ENCODE data around the gene KLF15.
A peak's percentile ranks its signal among the peaks of the same experiment; 100 is the strongest.

KLF15 gene

DNA sequence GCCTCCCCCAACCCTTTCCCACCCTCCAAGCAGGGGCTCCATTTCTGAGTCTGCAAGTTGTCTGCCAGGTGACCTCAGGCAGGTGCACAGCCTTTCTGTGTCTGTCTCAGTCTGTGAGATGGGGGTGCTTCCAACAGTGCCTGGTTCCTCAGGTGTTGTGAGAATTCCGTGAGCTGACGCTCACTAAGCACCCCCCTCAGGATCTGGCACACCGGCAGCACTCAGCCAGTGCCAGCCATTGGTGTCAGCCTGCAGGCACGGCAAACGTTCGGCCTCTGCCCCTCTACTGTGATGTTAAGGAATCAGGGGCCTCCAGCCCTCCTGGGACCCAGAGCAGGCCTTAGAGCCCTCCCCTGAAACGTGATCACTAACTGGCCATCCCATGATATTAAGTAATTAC is 2.4 kb downstream of the KLF15 start:
- TF ChIP-seq, protein P1, sequence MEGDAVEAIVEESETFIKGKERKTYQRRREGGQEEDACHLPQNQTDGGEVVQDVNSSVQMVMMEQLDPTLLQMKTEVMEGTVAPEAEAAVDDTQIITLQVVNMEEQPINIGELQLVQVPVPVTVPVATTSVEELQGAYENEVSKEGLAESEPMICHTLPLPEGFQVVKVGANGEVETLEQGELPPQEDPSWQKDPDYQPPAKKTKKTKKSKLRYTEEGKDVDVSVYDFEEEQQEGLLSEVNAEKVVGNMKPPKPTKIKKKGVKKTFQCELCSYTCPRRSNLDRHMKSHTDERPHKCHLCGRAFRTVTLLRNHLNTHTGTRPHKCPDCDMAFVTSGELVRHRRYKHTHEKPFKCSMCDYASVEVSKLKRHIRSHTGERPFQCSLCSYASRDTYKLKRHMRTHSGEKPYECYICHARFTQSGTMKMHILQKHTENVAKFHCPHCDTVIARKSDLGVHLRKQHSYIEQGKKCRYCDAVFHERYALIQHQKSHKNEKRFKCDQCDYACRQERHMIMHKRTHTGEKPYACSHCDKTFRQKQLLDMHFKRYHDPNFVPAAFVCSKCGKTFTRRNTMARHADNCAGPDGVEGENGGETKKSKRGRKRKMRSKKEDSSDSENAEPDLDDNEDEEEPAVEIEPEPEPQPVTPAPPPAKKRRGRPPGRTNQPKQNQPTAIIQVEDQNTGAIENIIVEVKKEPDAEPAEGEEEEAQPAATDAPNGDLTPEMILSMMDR (IDR thresholded peaks at IDR 0.05): no peak
- TF ChIP-seq ZFX (IDR thresholded peaks at IDR 0.05; ENCODE audit: borderline replicate concordance): no peak
- peak overlapping the region; percentile 80 for H3K27ac ChIP-seq

DNA sequence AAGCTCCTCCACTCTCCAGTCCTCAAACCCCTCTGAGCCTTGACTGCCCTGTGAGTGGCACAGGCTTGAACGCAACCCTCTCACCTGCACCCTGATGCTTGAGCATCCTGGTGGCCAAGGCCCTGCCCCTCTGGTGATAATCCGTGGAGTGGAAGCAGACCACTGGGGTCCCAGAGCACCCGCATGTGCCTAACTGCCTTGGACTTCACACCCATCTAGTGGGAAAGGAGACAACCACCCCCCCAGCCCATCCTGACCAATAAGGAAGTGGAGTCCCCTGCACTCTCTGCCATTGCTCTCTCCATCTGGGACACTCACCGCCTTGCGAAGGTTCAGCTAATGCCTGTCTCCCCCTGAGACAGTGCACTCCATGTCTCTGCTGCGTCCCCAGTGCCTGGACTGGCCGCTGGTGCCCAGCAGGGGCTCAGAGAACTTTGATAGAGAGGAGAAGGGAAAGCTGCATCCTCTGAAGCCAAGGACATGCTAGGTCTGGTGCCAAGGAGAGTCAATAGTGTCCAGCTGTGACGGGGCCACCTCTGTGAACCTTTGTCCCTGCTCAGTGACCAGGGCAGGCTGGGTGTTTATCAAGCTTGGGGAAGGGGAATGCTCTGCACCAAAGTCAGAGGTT is 3.4 kb downstream of the KLF15 start:
- no peak overlapping the region for H3K27ac ChIP-seq
- TF ChIP-seq, protein P1 (IDR thresholded peaks at IDR 0.05): no peak
- TF ChIP-seq ZFX (IDR thresholded peaks at IDR 0.05; ENCODE audit: borderline replicate concordance): no peak

DNA sequence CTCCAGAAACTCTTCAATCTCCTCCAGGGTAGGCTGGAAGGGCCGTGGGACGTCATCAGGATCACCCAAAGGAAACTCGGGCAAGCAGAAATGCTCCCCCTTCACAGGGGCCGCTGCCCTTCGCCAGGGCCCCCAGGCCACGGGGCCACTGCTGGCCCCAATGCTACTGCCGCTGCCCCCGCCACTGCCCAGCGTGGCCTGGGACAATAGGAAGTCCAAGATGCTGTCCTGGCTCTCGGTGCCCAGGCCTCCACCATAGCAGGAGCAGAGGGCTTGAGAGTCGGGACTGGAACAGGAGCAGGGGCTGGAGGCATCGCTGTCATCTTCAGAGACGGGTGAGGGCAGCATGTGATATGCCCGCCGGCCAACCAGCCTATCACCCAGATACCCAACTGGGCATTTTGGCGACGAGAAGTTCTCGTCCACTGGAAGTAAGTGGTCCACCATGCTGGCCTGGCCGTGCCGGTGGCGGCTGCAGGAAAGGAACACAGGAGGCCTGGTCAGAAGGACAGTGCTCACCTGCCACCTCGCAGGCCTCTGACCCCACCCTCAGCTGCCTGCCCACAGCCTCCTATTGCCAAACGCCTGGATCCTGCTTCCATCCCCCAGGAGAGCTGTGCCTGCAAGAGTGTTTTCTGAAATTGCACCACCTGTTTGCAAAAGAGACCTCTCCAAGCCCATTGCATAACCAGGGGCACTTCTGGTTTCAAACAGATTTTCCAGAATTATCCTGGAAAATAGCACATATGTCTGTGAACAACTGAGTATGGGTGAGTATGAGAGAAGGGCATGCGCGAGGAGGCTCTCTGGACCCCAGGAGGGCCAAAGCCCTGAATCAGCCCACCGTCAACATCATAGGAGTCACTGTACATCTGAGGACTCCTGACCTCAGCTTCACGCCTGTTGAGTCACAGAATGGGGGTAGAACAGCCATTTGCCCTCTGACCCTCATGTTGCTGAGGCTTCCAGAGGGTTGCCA is 4.4 kb downstream of the KLF15 start:
- H3K27ac ChIP-seq: no peak overlapping the region
- TF ChIP-seq, protein P1 (IDR thresholded peaks at IDR 0.05): no peak
- TF ChIP-seq ZFX (IDR thresholded peaks at IDR 0.05; ENCODE audit: borderline replicate concordance): no peak

DNA sequence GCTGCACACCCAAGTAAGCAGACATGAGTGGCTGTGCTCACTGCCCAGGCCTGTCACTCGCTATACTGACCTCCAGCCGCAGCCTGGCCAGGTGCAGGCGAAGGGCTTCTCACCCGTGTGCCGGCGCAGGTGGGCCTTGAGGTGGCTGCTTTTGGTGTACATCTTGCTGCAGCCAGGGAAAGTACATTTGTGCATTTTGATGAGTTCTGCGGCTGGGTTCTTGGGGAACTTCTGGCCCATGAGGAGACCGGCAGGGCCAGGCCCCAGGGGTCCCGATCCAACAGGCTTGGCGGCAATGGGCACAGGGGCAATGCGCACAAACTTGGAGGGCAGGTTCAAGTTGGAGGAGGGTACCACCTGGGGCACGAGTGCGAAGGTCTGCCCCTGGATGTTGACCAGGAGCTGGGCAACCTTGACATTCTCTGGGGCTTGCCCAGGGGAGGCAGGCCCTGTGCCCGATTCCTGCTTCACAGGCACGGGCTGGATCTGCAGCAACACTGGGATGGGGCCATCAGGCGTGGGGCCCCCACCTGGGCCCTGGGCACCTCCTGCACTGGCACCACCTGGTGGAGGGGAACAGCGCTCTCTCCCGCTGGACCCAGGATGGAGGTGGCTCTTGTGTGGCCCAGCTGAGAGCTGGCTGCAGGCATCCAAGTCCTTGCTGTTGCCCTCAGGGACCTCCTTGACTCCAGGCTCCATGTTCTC is 5.3 kb downstream of the KLF15 start:
- TF ChIP-seq ZFX (IDR thresholded peaks at IDR 0.05; ENCODE audit: borderline replicate concordance): no peak
- TF ChIP-seq, protein P1 (IDR thresholded peaks at IDR 0.05): peak; percentile 13; the same call in 1 of the 2 replicates

DNA sequence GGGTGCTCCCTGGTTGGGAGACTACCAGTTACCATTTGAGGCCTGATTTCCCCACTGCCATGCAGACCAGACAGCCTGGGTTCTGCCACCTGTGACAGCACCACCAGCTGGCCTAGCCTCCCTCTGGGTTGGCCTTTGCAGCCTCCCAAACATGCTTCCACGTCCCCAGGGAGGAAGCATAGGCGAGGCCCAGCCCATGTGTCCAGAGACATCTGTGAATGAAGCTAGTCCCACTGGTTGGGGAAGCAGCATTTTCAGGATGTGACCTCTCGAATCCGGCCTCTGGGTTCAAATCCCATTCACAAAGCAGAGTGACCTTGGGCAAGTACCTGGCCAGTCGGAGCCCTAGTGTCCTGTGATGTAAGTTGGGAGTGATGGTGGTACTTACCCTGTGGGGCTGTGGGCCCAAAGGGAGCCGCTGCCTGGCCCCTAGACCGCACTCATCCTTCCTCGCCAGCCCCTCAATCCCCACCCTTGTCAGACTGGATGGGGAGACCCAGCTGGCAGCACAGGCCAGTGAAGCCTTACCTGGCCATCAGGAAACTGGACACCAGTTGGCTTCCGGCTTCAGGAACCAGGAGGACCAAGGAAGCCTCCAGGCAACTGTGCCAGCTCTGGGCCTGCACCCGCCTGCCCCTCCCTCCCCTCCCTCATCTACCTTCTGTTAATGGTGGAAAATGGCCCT is 6.0 kb downstream of the KLF15 start:
- no peak overlapping the region for H3K27ac ChIP-seq
- no peak for TF ChIP-seq ZFX (IDR thresholded peaks at IDR 0.05; ENCODE audit: borderline replicate concordance)
- TF ChIP-seq, protein P1 (IDR thresholded peaks at IDR 0.05): no peak

More for the DNA sequence above, 5.3 kb downstream of the KLF15 start:
- H3K27ac ChIP-seq: no peak overlapping the region

DNA sequence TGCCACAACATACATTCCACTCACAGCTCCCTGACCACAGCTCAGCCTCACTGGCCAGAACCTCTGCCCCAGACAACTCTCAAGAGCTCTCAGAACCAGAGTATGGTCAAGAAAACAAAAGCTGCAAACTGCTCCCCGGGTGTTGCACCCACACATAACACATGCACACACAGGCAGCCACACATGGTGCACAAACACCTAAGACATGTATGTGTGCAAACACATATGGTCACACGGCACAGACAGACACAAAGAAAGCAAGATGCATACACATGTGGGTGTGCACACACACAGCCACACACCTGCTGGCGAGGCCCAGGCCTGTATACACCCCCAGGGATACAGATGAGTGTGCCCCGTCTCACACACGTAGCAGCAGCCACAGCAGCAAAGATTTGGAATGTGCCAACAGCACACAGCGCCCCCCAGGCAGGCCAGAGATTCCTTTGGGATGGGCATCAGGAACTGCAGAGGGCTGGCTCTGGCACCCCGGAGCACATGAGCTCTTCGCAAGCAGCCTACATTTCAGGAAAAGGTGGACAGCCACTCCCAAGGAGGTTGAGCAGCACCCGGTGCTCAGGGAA is 6.6 kb downstream of the KLF15 start:
- TF ChIP-seq ZFX (IDR thresholded peaks at IDR 0.05; ENCODE audit: borderline replicate concordance): no peak
- TF ChIP-seq, protein P1 (IDR thresholded peaks at IDR 0.05): no peak
- H3K27ac ChIP-seq: no peak overlapping the region

Measured in 22Rv1 (cell line).